Sigmoid colon (tissue), 7 donors: ENCODE results near the gene EPB42. TPM values are rescaled to one million over a fixed set of nuclear protein-coding genes. Genes with fewer than 3 reads are reported as not detected.

Experiments used
- DNase-seq: peaks from one replicate; pipeline ENCODE4 v3.0.0-alpha.2; 2019
- H3K27ac ChIP-seq, 4 donors: fragments of 200-600 bp; sonication (generic); one replicate each; pipeline ENCODE4 v1.5.1; 2016 to 2019; ENCODE audit warnings: mild to moderate bottlenecking in 1 of 4
- H3K27me3 ChIP-seq, 3 donors: fragments of 200-600 bp; sonication (generic); one replicate each; pipeline ENCODE4 v1.5.1; 2019; ENCODE audit warnings: mild to moderate bottlenecking in 1 of 3
- H3K36me3 ChIP-seq, 4 donors: fragments of 200-600 bp; sonication (generic); one replicate each; pipeline ENCODE4 v1.5.1; 2016 to 2019
- H3K4me1 ChIP-seq, 4 donors: fragments of 200-600 bp; sonication (generic); one replicate each; pipeline ENCODE4 v1.5.1; 2017 to 2019
- H3K4me3 ChIP-seq, 4 donors: fragments of 200-600 bp; sonication (generic); one replicate each; pipeline ENCODE4 v1.5.1; 2017 to 2019; ENCODE audit warnings: mild to moderate bottlenecking in 2 of 4, moderate library complexity in 1 of 4
- H3K9me3 ChIP-seq, 4 donors: fragments of 200-600 bp in 3 of 4; sonication (generic) in 3 of 4; one replicate each; pipeline versions ENCODE4 v1.5.1 to v1.6.1; 2013 to 2019
- EP300 ChIP-seq, 4 donors: sonication (generic); formaldehyde crosslinking; IDR thresholded peaks; one replicate each; pipeline ENCODE4 v1.6.1; 2017; ENCODE audit warnings: antibody characterized with exemption in 4 of 4
- POLR2A ChIP-seq, 2 donors: fragments of 450-650 bp; IDR thresholded peaks; one replicate each; pipeline ENCODE4 v1.6.1; 2016; ENCODE audit warnings: antibody characterized with exemption in 2 of 2, mild to moderate bottlenecking in 2 of 2, moderate library complexity in 2 of 2
- POLR2AphosphoS5 ChIP-seq, 4 donors: sonication (generic); formaldehyde crosslinking; IDR thresholded peaks; one replicate each; pipeline ENCODE4 v1.6.1; 2017; ENCODE audit warnings: antibody characterized with exemption in 4 of 4
- WGBS, 2 donors: extraction: QIAGEN DNeasy Blood & Tissue Kit; methylation state at CpG; one replicate each; pipeline ENCODE4 v1.1.7; 2013; 5-methylcytosine and 5-hydroxymethylcytosine counted together
- intact Hi-C: fragments of 100-400 bp; cut with DNase I; formaldehyde crosslinking; loops from one replicate; pipeline ENCODE4 v1.15.1; 2023
- polyA plus RNA-seq, 3 donors: library from polyadenylated mRNA; stranded (reverse); fragments of 200-250 nt; gene quantifications; one replicate each; pipeline ENCODE4 v1.2.3, GENCODE V29; 2013
- total RNA-seq, 4 donors: library from RNA; depleted of rRNA; stranded (reverse); fragments of >200 nt; gene quantifications; one replicate each; pipeline ENCODE4 v1.1.0, GENCODE V29; 2016
- TF ChIP-seq, protein P1 (sequence below), 4 experiments: fragments of 450-650 bp in 3 of 4; fragments of 200-600 bp in 1 of 4; IDR thresholded peaks; one replicate each; pipeline ENCODE4 v1.5.1; 2016 to 2019; ENCODE audit warnings: antibody characterized with exemption in 4 of 4, mild to moderate bottlenecking in 3 of 4, moderate library complexity in 2 of 4
- donor health status: healthy with polysubstance abuse.
- donor health status: Bipolar disorder and iron deficiency.
- donor health status: healthy.

EPB42 gene
- total and polyA plus RNA-seq, 7 donors = 0.06 TPM; not detected in 6

- Histone ChIP-seq H3K4me1 (peaks cover 0 to 9% (median 6%) of the 10 kb centered on the region in 4 donors), H3K27ac (no peak overlapping the region), H3K27me3 (no peaks in the 10 kb centered on the region), H3K9me3 (no peaks in the 10 kb centered on the region), H3K36me3 (peaks cover 0 to 81% (median 34%) of the 10 kb centered on the region in 4 donors), H3K4me3 (no peak overlapping the region)
- TF ChIP-seq, protein P1, sequence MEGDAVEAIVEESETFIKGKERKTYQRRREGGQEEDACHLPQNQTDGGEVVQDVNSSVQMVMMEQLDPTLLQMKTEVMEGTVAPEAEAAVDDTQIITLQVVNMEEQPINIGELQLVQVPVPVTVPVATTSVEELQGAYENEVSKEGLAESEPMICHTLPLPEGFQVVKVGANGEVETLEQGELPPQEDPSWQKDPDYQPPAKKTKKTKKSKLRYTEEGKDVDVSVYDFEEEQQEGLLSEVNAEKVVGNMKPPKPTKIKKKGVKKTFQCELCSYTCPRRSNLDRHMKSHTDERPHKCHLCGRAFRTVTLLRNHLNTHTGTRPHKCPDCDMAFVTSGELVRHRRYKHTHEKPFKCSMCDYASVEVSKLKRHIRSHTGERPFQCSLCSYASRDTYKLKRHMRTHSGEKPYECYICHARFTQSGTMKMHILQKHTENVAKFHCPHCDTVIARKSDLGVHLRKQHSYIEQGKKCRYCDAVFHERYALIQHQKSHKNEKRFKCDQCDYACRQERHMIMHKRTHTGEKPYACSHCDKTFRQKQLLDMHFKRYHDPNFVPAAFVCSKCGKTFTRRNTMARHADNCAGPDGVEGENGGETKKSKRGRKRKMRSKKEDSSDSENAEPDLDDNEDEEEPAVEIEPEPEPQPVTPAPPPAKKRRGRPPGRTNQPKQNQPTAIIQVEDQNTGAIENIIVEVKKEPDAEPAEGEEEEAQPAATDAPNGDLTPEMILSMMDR (IDR thresholded peaks at IDR 0.05) = no peak
- TF ChIP-seq EP300 (IDR thresholded peaks at IDR 0.05) = no peak
- TF ChIP-seq POLR2A (IDR thresholded peaks at IDR 0.05) = no peak
- TF ChIP-seq POLR2AphosphoS5 (IDR thresholded peaks at IDR 0.05) = no peak
- DNase-seq = no peak
- intact Hi-C loops = no loop called here
- 87 to 94% methylated on average over 2 of the region's 2 CpGs for WGBS, 2 donors
Observed at GRCh38 chr15:43194795-43195194, 26.0 kb downstream of the EPB42 start.

DNA sequence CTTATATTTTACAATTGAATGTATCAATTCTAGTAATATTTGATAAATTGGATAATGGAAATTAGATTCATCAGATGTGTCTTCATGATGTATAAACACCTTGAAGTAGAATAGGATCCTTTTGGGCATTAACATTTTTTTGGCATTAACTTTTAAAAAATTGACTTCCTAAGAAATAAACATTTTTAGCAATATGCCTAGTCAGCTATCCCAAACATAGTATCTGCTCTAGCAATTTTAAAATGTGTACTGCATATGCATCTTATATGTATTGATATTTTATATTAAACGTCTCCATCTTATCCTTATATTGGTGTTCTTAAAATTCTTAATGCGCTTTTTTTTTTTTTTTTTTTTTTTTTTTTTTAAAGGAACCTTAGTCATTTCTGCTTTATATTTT, 27.1 kb downstream of the EPB42 start:
- DNase-seq = no peak
- H3K36me3 ChIP-seq = peaks cover 0 to 89% (median 34%) of the 10 kb centered on the region in 4 donors
- TF ChIP-seq, protein P1 (IDR thresholded peaks at IDR 0.05) = no peak
- TF ChIP-seq EP300 (IDR thresholded peaks at IDR 0.05) (no peak), POLR2AphosphoS5 (IDR thresholded peaks at IDR 0.05) (no peak), POLR2A (IDR thresholded peaks at IDR 0.05) (no peak)
- no peaks in the 10 kb centered on the region for H3K27me3 ChIP-seq
- intact Hi-C loops = no loop called here
- H3K27ac ChIP-seq = no peak overlapping the region
- H3K9me3 ChIP-seq = no peaks in the 10 kb centered on the region
- no peak overlapping the region for H3K4me3 ChIP-seq
- 93 to 94% methylated on average over 2 of the region's 2 CpGs for WGBS, 2 donors
- H3K4me1 ChIP-seq = peaks cover 0 to 16% (median 13%) of the 10 kb centered on the region in 4 donors

DNA sequence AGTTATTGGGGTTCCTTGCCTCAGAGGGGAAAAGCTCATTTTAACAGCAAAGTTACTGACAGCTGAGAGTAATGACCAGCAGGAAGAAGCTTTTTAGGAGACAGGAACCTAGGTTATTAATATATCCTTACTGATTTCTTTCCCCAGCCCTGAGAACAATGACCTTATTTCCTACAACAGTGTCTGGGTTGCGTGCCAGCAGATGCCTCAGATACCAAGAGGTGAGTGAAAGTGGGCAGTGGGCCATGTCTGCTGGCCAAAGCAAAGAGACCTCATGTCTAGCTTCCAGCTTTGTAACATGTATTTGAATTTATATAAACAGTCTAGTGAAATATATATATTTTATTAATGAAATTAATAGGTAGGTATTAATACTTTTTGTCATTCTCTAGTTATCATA, 30.6 kb downstream of the EPB42 start:
- Histone ChIP-seq H3K4me3 (no peak overlapping the region), H3K36me3 (peaks cover 0 to 66% (median 28%) of the 10 kb centered on the region in 4 donors), H3K27ac (peak overlapping the region in 1 of 4 donors; percentile 25), H3K9me3 (no peaks in the 10 kb centered on the region), H3K4me1 (peaks cover 0 to 38% (median 28%) of the 10 kb centered on the region in 4 donors), H3K27me3 (no peaks in the 10 kb centered on the region)
- DNase-seq = no peak
- 94 to 97% methylated on average over 1 of the region's 1 CpG for WGBS, 2 donors
- intact Hi-C loops = no loop called here
- TF ChIP-seq POLR2A (IDR thresholded peaks at IDR 0.05) = no peak
- TF ChIP-seq, protein P1 (IDR thresholded peaks at IDR 0.05) = no peak
- TF ChIP-seq POLR2AphosphoS5 (IDR thresholded peaks at IDR 0.05) = no peak
- no peak for TF ChIP-seq EP300 (IDR thresholded peaks at IDR 0.05)

DNA sequence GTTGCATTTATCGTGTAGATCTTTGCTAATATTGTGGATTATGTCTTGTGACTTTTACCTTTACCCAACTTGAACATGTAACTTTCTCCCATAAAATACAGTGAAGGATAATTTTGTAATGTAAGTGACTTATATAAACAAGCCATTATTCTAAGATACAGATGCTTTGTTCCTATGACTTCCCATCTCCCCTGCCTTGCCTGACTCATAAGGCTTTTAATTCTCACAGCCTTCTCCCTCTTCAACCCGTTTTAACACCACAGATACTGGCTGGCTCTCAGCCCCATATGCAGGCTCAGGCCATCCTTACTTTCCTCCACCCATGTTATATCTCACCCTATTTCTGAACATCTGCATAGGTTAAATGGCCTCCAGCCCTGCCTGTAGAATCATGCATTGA, 31.5 kb downstream of the EPB42 start:
- TF ChIP-seq EP300 (IDR thresholded peaks at IDR 0.05) = no peak
- TF ChIP-seq, protein P1 (IDR thresholded peaks at IDR 0.05) = no peak
- no peak for TF ChIP-seq POLR2A (IDR thresholded peaks at IDR 0.05)
- TF ChIP-seq POLR2AphosphoS5 (IDR thresholded peaks at IDR 0.05) = no peak

More for the DNA sequence above, 31.5 kb downstream of the EPB42 start:
- H3K4me1 ChIP-seq = peaks cover 0 to 38% (median 28%) of the 10 kb centered on the region in 4 donors
- peaks cover 0 to 57% (median 20%) of the 10 kb centered on the region in 4 donors for H3K36me3 ChIP-seq
- 90 to 91% methylated on average over 2 of the region's 2 CpGs for WGBS, 2 donors
- intact Hi-C loops = loop anchor here (10.0 kb wide), 1 partner anchor 84 kb away; the partner anchor contains the start of gene UBR1
- H3K9me3 ChIP-seq = no peaks in the 10 kb centered on the region
- no peaks in the 10 kb centered on the region for H3K27me3 ChIP-seq
- H3K27ac ChIP-seq = peak overlapping the region in 1 of 4 donors; percentile 25
- H3K4me3 ChIP-seq = no peak overlapping the region
- DNase-seq = no peak
